Testis (tissue), 3 donors: ENCODE results near the gene EXOC3. TPM values are rescaled to one million over a fixed set of nuclear protein-coding genes. Genes with fewer than 3 reads are reported as not detected.

ENCODE experiments used
- DNase-seq: peaks from one replicate; pipeline ENCODE4 v3.0.0-alpha.2; 2019
- H3K27ac ChIP-seq, 2 donors: fragments of 200-600 bp; sonication (generic); one replicate each; pipeline ENCODE4 v1.5.1; 2019
- H3K27me3 ChIP-seq: fragments of 200-600 bp; sonication (generic); one replicate; pipeline ENCODE4 v1.5.1; 2019
- H3K36me3 ChIP-seq: fragments of 200-600 bp; sonication (generic); one replicate; pipeline ENCODE4 v1.5.1; 2017; ENCODE audit warnings: low read depth; ENCODE audit errors: missing control alignments
- H3K4me1 ChIP-seq: fragments of 200-600 bp; sonication (generic); one replicate; pipeline ENCODE4 v1.5.1; 2019
- H3K4me3 ChIP-seq, 2 donors: fragments of 200-600 bp; sonication (generic); one replicate each; pipeline ENCODE4 v1.5.1; 2017 to 2019
- H3K9me3 ChIP-seq: fragments of 200-600 bp; sonication (generic); one replicate; pipeline ENCODE4 v1.5.1; 2017
- POLR2A ChIP-seq: fragments of 450-650 bp; IDR thresholded peaks from one replicate; pipeline ENCODE4 v1.6.1; 2017; ENCODE audit warnings: antibody characterized with exemption, mild to moderate bottlenecking, moderate library complexity
- WGBS, 2 donors: methylation state at CpG; one replicate each; pipeline ENCODE4 v1.1.5; 2018; 5-methylcytosine and 5-hydroxymethylcytosine counted together
- intact Hi-C: fragments of 100-400 bp; cut with DNase I; formaldehyde crosslinking; loops from one replicate; pipeline ENCODE4 v1.15.1; 2023; ENCODE audit warnings: low total_unique reads
- polyA plus RNA-seq: library from polyadenylated mRNA; stranded (reverse); fragments of 350-450 nt; fragmentation: Illumina TruSeq; extraction: RNeasy Lipid Tissue Mini Kit (QIAGEN cat#74804); gene quantifications from one replicate; pipeline ENCODE4 v1.2.3, GENCODE V29; 2014; ENCODE audit warnings: low read depth, low replicate concordance; ENCODE audit not compliant: insufficient read depth
- total RNA-seq, 2 donors: library from RNA; depleted of rRNA; stranded (reverse); fragments of >200 nt; gene quantifications; one replicate each; pipeline ENCODE4 v1.2.3, GENCODE V29; 2016
- TF ChIP-seq, protein P1 (sequence below), 3 experiments: fragments of 450-650 bp in 2 of 3; fragments of 200-600 bp in 1 of 3; sonication (generic) in 1 of 3; IDR thresholded peaks; one replicate each; pipeline ENCODE4 v1.5.1; 2016 to 2019; ENCODE audit warnings: antibody characterized with exemption in 3 of 3, mild to moderate bottlenecking in 2 of 3, moderate library complexity in 1 of 3

EXOC3 gene
- total and polyA plus RNA-seq, 3 donors from 2014 or later = 111 to 122 (median 120) TPM

GRCh38 chr5:455806-456205, 12.8 kb downstream of the EXOC3 start:
- no peaks in the 10 kb centered on the region for H3K4me1 ChIP-seq
- H3K36me3 ChIP-seq = no peaks in the 10 kb centered on the region
- DNase-seq = no peak
- TF ChIP-seq, protein P1, sequence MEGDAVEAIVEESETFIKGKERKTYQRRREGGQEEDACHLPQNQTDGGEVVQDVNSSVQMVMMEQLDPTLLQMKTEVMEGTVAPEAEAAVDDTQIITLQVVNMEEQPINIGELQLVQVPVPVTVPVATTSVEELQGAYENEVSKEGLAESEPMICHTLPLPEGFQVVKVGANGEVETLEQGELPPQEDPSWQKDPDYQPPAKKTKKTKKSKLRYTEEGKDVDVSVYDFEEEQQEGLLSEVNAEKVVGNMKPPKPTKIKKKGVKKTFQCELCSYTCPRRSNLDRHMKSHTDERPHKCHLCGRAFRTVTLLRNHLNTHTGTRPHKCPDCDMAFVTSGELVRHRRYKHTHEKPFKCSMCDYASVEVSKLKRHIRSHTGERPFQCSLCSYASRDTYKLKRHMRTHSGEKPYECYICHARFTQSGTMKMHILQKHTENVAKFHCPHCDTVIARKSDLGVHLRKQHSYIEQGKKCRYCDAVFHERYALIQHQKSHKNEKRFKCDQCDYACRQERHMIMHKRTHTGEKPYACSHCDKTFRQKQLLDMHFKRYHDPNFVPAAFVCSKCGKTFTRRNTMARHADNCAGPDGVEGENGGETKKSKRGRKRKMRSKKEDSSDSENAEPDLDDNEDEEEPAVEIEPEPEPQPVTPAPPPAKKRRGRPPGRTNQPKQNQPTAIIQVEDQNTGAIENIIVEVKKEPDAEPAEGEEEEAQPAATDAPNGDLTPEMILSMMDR (IDR thresholded peaks at IDR 0.05) = no peak
- no peak for TF ChIP-seq POLR2A
- H3K9me3 ChIP-seq = no peaks in the 10 kb centered on the region
- no peak overlapping the region for H3K4me3 ChIP-seq
- no peaks in the 10 kb centered on the region for H3K27me3 ChIP-seq
- H3K27ac ChIP-seq = no peak overlapping the region
- intact Hi-C loops = no loop called here
- 87 to 90% methylated on average over 11 of the region's 11 CpGs for WGBS, 2 donors

DNA sequence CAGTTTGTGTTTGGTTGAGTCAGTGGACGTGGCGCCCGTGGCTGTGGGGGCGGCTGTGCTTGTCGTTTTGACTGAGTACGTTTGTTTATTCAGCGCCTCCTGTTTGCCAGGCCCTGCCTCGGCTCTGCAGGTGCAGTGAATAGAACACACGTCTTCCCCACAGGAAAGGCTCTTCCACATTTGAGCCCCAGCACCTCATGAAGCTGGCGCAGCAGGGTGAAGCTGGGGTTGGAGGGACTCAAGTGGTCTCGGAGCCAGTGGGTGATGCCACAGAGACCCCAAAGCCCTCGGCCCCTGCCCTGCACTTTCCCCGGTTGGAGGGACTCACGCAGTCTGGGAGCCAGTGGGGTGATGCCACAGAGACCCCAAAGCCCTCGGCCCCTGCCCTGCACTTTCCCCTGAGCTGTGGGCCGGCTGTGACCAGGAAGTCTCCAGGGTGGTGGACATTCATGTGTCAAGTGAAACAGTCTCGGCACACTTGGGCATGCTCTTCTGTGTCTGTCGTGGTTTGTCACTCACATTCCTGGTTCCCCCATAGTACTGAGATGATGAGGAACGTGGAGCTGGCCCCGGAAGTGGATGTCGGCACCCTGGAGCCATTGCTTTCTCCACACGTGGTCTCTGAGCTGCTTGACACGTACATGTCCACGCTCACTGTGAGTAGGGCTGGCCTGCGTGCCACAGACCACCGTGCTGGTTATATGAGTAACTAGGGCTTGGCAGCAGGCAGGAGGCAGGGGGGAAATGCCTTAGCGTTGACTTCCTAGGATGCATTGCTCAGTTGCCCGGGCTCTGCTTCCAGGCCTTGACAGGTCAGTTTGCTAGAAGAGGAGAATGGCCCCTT, 13.6 kb downstream of the EXOC3 start:
- DNase-seq = no peak
- no peaks in the 10 kb centered on the region for H3K9me3 ChIP-seq
- no peak for TF ChIP-seq POLR2A
- TF ChIP-seq, protein P1 (IDR thresholded peaks at IDR 0.05) = no peak
- no peak overlapping the region for H3K27ac ChIP-seq
- H3K36me3 ChIP-seq = no peaks in the 10 kb centered on the region
- WGBS, 2 donors = 84 to 90% methylated on average over 14 to 28 of the region's 28 CpGs
- intact Hi-C loops = no loop called here
- H3K4me1 ChIP-seq = no peaks in the 10 kb centered on the region
- no peak overlapping the region for H3K4me3 ChIP-seq
- H3K27me3 ChIP-seq = no peaks in the 10 kb centered on the region

GRCh38 chr5:457195-457961, 14.4 kb downstream of the EXOC3 start:
- no peak for DNase-seq

DNA sequence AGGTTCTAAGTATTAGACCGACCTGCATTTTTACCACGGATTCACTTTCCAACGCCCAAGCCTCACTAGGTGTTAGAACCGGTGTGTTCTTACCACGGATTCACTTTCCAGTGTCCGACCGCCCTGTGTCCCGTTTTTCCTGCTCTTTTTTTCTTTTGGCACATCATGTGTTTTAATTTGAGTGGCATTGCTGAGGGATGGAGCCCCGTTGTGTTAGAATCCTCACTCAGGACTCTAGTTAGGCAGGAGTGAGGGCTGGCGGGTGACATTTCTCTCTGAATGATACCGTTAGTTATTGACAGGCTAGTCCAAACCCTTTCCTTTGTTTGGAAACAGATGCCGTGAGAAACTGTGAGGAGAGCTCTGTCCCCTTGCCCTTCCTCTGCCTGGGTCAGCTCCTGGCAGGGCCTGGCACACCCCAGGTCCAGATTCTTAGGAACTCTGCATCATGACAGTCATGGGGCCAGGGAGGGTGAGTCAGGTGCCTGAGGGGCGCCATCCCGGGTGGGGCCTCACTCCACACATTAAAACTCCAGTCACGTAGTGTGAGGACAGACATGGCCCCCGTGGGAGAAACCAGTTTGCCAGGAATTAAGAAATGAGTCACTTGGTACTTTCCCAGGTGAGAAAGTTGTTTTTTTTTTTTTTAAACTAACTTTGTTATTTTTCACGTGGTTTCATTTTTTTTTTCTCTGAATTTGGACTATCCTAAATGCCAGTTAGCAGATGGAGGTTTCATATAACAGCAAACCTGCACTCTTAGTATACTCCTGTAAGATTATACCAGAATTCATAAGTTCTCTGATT, 15.8 kb downstream of the EXOC3 start:
- no peak for DNase-seq
- TF ChIP-seq, protein P1 (IDR thresholded peaks at IDR 0.05) = no peak
- no peak for TF ChIP-seq POLR2A
- Histone ChIP-seq H3K9me3 (no peaks in the 10 kb centered on the region), H3K27me3 (no peaks in the 10 kb centered on the region), H3K4me1 (no peaks in the 10 kb centered on the region), H3K4me3 (no peak overlapping the region), H3K27ac (no peak overlapping the region), H3K36me3 (no peaks in the 10 kb centered on the region)
- intact Hi-C loops = no loop called here
- 84% methylated on average over 17 of the region's 17 CpGs for WGBS, 2 donors

More at GRCh38 chr5:457195-457961, 14.4 kb downstream of the EXOC3 start:
- 95 to 100% methylated on average over 13 to 19 of the region's 19 CpGs for WGBS, 2 donors
- Histone ChIP-seq H3K9me3 (no peaks in the 10 kb centered on the region), H3K4me1 (no peaks in the 10 kb centered on the region), H3K4me3 (no peak overlapping the region), H3K27ac (no peak overlapping the region), H3K27me3 (no peaks in the 10 kb centered on the region), H3K36me3 (no peaks in the 10 kb centered on the region)
- intact Hi-C loops = no loop called here
- TF ChIP-seq, protein P1 (IDR thresholded peaks at IDR 0.05) = no peak
- no peak for TF ChIP-seq POLR2A
